HG02678 (cell line): Measurements from ENCODE around the gene ERBB4.

ENCODE experiments used
- ATAC-seq: cut with Tn5 transposase; IDR thresholded peaks from one replicate; pipeline ENCODE4 v1.9.1; 2021; ENCODE audit warnings: mild to moderate bottlenecking, moderate library complexity; ENCODE audit not compliant: unreplicated experiment

ERBB4 gene

DNA sequence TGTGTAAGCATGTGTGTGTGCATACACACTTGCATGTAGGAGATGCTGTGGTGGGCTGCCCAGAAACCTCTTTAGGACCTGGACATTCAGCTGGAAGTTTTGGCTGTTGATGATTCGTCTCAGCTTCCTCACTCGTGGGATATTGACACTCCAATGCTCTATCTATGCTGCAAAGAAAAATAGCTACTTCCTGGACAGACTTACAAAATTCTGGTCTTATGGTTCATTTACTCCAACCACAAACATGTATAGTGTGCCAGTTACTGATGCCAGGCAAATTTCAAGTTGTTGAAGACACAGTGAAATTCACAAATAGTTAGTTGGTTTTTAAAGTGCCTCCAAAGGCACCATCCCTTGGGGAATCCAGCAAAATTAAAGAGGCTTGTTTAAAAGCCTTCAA, 1099.6 kb downstream of the ERBB4 start:
- ATAC-seq: no peak

- no peak for ATAC-seq
Measured at GRCh38 chr2:211437396-211437795, 1101.2 kb downstream of the ERBB4 start.

DNA sequence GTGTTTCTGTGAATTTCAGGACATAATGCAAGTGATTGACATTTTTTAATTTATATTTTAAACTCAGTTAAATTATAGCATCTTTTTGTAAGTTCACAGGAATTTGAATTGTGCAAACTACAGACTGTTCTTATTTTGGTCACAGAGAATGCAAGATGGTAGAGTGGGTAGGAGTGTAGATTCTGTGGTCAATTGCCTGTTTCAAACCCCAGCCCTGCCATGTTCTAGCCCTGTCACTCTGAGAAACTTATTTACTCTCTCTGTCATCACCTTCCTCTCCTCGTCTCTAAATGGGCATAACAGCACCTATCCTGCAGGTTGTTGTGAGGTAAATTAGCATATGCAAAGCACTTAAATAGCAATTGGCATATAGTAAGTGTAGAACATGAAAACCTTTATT, 1102.4 kb downstream of the ERBB4 start:
- no peak for ATAC-seq

GRCh38 chr2:211435331-211435730, 1103.3 kb downstream of the ERBB4 start:
- no peak for ATAC-seq

- ATAC-seq: no peak
Measured at GRCh38 chr2:211434773-211435172, 1103.8 kb downstream of the ERBB4 start.

- no peak for ATAC-seq
Measured at GRCh38 chr2:211429256-211429920, 1109.2 kb downstream of the ERBB4 start.

- ATAC-seq: no peak
Measured at GRCh38 chr2:211426240-211426639, 1112.4 kb downstream of the ERBB4 start.

GRCh38 chr2:211423018-211423417, 1115.6 kb downstream of the ERBB4 start:
- no peak for ATAC-seq

DNA sequence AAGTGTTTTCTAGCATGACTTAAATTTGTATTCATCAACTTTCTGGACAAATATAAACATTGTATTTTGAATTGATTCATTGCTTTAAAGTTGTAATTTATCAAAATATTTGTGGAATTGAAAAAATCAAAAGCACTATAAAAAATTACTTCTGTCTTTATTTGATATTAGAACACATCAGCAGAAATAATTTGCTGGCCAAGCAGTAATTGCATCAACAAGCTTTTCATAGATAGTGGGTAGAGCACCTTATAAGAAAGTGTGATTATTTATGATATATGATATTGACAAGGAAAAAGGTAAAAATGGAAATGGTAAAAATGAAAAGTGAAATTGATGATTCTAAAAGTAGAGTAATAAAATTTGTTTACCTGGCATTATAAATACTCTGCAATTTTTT, 1121.1 kb downstream of the ERBB4 start:
- ATAC-seq: no peak

DNA sequence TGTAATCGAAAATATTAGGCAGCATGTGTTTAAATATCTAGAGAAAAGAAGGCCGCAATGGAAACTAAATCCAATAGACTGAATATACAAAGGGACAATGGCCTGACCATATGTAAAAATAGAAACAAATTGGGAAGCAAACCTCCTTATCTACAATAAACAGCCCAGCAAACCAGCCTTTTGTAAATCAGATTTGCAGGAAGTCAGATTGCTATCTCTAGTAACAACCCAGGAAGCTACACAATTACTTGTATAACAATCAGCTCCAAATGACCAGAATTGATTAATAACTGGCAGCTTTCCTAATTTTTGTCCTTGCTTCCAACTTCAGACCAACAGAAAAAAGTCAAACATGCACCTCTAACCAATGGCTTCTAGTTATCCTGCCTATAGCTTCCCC, 1122.2 kb downstream of the ERBB4 start:
- no peak for ATAC-seq

- no peak for ATAC-seq
Measured at GRCh38 chr2:211413746-211414145, 1124.9 kb downstream of the ERBB4 start.

DNA sequence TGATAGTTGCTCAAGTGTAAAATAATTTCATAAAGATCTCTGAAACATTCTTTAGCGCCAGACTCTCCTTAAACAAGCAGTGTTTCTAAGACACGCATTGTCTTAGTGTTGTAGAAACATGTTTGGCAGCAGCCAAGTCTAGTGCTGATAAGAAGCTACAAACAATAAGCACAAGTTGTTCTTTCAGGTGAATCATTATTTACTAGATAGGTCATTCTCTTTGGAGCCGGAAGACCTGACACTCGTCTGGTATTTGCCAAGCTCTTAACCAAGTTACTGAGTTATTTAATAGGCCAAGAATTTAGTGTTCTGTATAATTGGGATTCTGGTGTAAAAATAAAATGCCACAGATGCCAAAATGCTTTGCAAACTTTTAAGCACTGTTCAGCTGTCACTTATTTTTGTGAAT, 1130.1 kb downstream of the ERBB4 start:
- ATAC-seq: no peak

DNA sequence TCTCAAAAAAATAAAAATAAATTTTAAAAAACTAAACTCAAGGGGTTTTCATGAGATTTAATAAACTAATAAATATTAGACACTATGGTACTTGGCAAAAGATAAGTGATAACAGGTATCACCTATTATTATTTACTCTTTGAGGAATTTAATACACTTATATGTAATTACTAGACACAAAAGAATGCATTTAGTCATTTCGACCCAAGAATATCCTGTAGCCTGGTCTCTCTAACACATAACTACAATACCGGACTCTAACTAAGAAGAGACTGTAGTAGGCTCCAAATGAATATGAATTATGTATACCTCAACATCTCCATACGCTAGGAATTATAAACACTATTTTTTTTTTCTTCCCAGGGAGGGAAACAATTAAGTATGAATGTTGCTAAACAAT, 1131.5 kb downstream of the ERBB4 start:
- no peak for ATAC-seq

DNA sequence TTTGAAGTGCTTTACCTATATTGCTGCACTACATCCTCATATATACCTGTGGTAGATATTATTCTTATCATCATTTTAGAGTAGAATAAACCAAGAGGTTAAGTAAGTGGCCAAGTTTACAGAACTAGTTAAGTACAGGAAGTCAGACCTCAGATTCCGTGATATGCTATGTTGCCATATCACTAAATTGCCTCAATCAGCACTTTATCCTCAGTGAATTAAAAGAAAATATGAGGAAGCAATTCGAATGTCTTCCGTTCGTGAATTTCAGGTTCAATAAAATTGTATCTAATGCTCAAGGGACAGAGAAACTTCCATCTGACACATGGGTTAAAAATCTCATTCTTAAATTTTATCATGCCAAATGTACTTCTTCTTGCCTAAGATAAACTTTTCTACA, 1133.6 kb downstream of the ERBB4 start:
- ATAC-seq: no peak

- ATAC-seq: no peak
Measured at GRCh38 chr2:211404098-211404497, 1134.5 kb downstream of the ERBB4 start.

DNA sequence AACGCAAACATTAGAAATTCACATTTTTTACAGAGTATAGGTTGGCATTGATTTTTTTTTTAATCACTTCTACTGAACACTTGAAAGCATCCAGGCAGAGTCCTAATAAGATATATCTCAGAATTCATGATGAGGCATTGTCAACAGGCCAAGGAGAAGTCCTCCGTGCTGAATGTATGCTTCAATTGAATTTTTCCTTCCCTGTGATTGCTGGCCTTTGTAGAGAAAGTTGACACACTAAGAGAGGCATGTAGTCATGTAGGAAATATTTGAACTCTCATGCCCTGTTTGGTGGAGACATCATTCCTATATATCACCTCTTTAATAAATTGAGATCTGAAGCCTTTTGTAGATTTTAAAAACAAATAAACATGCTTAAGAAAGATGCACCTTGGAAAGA, 1137.3 kb downstream of the ERBB4 start:
- no peak for ATAC-seq

- no peak for ATAC-seq
Measured at GRCh38 chr2:211397764-211398163, 1140.8 kb downstream of the ERBB4 start.

GRCh38 chr2:211396815-211397214, 1141.8 kb downstream of the ERBB4 start:
- ATAC-seq: no peak

GRCh38 chr2:211391189-211391567, 1147.4 kb downstream of the ERBB4 start:
- ATAC-seq: no peak

- no peak for ATAC-seq
Measured at GRCh38 chr2:211390536-211391188, 1147.9 kb downstream of the ERBB4 start.

DNA sequence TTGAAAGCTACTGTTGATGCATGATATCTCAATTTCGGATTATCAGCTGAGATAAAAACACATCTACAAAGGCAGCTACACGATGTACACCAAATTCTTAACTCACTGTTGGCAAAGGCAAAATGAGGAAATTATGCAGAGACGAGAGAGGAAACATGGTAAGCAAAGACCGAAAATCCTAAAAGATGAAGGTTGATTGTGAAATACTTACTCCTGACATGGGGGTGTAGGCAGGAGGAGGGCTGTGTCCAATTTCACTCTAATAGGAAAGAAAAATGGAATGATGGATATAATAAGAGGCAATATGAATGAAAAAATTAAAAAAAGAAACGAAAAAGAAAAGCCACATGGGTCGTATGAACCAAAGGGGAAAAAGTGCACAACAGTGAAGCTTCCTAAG, 1150.9 kb downstream of the ERBB4 start:
- ATAC-seq: no peak

GRCh38 chr2:211380041-211380440, 1158.6 kb downstream of the ERBB4 start:
- ATAC-seq: no peak

GRCh38 chr2:211376410-211376809, 1162.2 kb downstream of the ERBB4 start:
- no peak for ATAC-seq
